HG02571 (cell line): ENCODE measurements around the gene KANSL3.

Source experiments
- ATAC-seq: cut with Tn5 transposase; IDR thresholded peaks from one replicate; pipeline ENCODE4 v1.9.1; 2021; ENCODE audit warnings: mild to moderate bottlenecking, moderate library complexity; ENCODE audit not compliant: unreplicated experiment

KANSL3 gene

DNA sequence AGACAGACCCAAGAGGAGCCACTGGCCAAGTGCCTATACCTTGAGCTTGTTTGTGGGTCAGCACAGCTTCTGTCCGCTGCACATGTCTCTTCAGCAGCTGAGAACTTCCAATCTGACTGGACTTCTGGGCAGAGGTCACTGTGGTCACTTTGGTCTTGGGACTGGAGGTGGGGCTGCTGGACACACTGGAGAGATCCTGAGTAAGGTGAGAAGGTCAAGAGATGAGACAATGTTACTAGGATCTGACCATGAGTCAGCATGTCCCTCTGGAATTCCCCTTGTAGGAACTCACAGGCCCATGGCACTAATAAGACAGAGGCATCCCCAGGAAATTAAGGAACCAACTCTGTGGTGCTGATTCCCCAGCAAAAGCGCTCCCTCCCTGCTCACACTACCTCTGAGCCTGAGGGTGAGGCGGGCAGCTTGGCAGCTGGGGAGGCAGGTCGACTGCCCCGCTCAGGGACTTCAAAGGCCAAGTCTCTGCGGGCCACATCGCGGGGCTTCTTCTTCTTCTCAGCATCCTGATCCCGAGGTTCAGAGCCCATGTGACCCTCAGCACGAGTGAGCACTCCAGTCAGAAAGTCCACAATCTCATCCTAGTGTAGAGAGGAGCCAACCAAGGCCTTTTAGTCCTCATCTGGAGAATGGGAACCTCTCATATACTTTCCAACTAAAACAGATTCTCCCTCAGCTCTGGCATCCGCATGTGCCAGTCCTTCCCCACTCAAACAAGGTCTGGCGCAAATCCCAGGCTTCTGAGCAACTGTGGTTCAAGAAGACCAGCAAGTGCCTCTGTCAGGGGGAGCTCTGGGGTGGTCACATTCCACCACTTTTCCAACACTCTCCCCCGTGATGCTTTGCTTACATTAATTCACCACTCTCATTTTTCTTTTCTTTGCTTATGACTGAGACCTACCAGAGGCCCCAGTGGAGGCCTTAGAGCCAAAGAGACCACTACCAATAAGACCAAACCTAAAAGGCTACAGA is 29.4 kb downstream of the KANSL3 start:
- no peak for ATAC-seq

DNA sequence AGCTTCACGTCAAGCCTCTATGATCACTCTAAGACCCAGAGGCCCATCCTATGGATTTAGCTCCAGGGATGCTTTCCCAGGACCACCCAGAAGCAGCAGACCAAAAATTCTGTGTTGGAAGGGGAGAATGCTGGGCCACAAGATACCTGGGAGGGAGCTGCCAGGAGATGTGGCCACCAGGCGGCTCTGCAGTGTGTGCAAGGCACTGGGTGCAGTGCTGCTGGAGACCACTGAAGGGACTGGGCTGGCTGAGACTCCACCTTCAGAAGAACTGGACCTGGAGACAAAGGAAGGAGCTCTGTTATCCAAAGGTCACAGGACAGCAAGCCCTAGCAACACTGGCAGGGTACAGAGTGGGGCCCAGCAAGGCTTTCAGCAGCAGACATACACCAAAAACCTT is 34.0 kb downstream of the KANSL3 start:
- ATAC-seq = no peak

DNA sequence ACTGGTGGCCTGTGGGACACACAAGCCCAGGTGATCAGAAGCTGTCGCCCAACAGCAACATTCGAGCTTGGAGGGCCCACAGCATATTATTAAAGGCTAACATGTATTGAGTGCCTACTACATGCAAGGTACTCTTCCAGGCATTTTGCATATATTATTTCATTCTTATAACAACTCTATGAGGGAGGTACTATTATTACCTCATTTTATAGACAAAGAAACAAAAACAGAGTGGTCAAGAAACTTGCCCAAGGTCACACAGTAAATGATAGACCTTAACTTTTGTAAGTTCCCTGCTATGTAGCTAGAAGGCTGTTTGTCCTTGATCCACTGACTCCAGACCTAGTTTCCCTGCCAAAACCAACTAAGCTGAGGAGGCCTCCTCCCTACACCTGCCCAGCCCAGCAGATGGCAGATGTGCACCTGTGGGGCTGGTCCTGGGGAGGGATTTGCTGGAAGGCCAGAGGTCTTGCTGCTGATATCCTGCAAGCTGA is 35.7 kb downstream of the KANSL3 start:
- ATAC-seq = no peak

DNA sequence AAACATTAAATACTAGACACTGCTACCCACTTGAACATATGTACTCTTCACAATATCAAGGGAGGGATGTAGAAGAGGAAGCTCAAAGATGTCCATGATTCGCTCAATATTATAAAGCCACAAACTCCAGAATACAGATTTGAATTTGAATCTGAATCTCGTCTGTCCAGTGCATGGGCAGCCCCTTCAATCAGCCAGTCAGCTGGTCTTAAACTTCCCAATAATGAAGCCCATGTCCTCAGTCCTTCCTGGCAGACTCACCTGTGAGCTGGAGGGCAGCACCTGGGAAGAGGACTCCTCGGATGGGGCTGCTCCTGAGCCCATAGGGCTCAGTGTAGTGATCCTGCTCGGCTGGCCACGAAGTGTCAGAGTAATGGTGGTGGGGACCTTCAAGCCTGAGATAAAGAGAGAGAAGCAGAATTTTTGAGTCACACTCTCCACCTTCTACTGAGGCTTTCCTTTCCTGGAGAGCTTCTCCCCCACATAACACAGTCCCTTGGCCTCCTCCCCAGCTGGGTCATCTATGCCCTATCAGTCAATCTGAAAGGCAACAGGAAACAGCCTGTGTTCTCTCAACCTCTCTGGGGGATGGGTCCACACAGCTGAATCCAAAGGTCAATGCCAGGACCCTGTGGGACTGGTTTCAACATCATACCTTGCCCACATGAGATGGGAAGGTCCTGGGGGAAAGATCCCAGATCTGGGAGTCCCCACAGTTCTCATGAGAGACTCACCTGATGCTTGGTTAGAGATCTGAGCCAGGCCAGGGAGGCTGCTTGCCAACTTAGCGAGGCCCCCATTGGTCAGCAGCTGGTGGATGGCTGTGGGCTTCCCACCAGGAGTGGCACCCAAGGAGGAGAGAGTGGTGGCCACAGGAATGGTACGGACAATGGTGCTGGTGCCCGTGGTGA is 36.5 kb downstream of the KANSL3 start:
- no peak for ATAC-seq

DNA sequence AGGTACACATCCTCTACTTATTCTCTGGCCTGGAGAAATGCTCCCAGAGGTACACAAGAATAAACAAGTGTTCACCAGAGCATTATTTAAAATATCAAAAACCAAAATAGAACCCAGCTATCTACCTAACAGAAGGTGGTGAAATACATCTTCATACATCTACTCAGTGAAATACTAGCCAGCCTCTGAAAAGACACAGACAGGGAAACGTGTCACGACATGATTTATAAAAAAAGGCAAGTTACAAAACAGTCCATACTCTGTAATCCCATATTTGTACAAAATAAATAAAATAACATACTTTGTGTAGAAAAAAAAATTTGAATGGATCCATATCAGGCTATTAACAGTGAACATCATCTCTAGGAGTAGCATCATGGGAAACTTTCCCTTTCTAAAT is 38.2 kb downstream of the KANSL3 start:
- ATAC-seq = no peak

DNA sequence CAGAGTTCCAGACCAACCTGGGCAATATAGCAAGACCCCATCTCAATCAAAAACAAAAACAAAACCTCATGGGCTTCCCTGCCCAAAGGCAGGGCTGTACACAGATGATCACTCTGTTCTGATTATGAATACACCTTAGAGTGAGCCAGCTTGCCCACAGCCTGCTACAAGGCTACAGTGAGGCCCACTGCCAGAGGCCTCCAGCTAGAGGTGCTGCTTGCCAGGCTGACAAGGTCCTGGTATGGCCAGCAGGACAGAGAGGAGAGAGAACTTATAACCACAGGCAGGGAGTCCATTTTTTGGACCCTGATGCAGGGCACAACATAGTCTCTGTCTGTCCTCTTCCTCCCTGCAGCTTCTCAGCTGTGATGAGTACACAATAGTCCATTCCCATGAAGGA is 41.5 kb downstream of the KANSL3 start:
- no peak for ATAC-seq

DNA sequence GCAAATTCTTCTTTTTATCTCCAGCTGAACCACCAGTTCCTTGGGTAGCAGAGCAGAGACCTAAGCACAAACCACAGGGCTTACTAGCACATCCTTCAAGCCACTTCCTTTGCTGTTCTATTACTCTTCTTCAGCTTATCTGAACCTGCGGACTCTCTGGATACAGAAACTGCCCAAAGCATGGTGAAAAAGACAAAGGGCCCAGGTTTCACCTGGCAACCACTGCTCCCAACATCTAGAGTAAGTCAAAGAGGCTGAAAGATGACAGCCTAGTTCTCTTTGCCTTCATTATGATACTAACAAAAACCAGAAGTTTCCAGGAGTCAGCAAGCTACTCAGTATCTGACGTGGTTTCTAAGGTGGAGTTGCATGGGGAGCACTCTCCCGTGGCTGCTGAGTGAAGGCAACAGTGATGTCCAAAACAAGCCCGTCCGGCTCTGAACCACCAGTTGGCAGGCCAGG is 43.4 kb downstream of the KANSL3 start:
- no peak for ATAC-seq

DNA sequence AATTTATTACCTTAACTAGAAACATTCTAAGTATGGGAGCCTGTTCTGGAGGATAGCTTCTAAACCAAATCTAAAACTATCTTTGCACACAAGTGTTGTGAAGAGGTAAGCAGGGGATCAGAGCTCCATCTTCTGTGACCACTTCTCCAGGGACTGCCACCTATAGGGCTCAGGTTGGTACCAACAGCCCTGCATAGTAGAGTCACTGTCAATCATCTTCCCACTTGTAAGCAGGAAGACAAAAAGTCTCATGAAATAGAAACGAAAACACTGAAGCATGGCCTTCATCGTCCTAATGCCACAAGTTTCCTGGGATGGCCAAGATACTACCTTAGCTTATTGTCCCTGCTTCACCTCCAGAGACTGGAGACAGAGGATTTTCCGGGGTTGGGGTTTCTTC is 43.8 kb downstream of the KANSL3 start:
- no peak for ATAC-seq

DNA sequence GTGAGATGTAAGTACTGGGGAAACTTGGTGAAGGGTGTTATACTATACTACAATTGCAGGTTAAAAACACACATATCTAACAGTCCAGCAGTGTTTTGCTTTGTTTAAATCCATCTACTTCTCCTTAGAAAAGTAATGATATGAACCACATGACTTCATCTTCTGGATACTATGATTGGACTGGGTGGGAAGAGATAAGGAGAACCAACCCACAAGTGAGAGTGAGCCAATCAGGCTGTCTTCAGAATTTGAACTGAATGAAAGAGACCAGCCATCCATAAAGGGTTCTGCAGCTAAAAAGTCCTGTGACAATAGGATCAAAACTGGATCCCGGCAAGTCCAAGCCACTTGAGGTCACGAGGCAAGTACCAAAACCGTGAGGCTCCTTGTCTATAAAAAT is 46.6 kb downstream of the KANSL3 start:
- no peak for ATAC-seq

DNA sequence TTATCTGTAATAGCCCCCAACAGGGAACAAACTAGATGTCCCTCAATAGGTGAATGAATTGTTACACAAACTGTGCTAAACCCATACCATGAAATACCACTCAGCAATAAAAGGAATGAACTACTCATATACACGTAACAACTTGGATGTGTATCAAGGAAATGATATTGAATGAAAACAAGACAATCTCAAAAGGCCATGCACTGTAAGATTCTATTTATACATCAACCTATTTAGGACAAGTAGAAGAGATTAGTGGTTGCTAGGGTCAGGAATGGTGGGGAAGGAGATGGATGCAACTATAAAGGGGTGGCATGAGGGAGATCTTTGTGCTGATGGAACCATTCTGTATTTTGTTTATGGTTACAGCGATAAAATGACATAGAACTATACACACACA is 47.1 kb downstream of the KANSL3 start:
- ATAC-seq = no peak

DNA sequence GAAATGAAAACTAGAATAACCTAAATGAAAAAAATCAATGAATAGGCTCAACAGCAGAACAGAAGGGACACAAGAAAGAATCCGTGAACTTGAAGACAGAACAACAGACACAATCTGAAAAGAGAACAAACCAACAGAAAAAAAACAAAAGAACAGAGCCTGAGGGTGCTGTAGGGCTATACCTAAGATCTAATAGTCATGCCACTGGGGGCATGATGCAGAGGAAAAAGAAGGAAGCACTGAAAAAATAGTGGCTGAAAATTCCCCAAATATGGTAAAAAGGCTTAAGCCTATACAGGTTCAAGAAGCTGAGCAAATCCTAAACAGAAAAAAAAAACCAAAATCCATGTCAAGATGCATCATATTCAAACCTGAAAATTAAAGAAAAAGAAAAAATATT is 50.3 kb downstream of the KANSL3 start:
- no peak for ATAC-seq

DNA sequence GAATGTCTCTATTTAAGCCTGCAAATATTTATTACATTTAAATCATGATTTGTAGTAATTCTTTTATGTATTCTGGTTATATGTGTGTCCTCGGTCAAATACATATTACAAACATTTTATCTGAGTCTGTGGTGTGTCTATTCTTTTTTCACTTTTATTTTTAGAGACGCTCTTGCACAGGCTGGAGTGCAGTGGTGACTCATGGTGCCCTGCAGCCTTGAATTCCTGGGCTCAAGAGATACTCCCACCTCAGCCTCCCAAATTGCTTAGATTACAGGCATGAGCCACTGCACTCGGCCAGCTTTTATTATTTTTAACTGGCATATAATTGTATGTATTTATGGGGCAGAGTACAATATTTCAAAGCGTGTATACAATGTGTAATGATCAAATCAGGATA is 54.1 kb downstream of the KANSL3 start:
- ATAC-seq = no peak

DNA sequence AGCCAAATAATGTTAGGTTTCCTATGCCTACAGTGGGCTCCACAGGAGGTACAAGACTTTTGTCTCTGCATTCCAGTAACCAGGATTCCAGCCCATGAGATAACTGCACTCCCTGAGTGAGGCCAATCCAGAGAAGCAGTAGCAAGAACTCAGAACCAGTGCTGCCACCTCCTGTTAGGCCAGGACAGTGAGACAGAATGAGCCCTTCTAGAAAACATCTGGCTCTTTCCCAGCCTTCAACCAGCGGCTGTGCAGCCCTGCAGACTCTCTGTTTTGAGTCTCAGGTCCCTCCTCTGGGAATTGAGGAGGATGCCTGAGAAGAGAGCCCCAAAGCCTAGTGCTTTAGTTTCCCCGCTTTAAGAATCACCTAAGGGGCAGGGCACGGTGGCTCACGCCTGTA is 57.3 kb downstream of the KANSL3 start:
- ATAC-seq = no peak

DNA sequence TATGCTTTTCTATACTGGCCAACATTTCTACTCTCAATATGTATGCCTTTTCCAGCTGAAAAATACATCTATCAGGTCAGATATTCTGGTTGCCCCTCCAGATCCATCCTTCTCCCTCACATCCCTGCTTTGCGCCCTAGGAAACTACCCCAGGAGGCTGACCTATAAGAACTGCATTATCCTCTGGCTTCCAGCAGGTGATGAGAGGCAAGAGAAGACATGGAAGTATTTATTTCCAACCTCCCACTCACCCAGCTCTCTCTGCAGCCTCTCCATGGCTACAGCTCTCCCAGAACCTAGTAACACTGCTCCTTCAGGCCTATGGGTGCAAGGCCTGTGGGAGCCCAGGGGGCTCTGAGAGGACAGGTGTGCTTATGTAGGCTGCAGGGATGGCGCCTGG is 58.7 kb downstream of the KANSL3 start:
- ATAC-seq = no peak

DNA sequence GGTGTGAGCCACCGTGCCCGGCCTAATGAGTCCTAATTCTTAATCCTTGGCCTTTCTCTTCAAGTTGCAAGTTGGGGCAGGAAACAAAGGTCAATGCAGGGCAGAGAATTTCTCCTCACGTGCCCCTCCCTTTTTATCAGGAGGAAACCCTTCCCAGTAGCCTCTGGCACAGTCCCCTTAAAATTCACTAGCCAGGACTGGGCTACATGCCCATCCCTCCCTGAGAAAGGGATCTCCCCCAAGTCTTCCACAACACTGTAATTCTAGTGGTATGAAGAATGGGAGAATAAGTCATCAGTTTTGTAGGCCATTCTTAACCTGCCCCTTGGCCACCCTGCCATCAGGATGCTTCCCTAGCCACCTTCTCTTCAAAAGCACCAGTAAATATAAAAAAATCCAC is 59.4 kb downstream of the KANSL3 start:
- no peak for ATAC-seq

DNA sequence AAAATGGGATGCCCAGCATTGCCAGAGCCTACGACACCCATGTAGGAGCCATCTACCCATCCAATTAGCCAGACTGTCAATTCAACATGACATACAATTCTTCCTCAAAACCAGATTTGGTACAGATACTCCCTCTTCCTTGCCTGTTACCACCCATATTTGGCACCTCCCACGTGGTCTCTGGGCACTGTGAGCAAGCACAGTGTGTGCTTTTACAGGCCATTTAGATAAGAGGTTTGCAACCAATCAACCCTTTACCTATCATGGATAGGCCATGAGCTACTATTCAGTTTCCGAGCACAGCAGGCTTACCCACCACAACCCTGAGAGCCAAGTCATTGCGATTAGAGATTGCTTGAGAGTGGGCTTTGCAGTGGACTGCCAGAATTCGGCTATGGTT is 60.6 kb downstream of the KANSL3 start:
- ATAC-seq = no peak

DNA sequence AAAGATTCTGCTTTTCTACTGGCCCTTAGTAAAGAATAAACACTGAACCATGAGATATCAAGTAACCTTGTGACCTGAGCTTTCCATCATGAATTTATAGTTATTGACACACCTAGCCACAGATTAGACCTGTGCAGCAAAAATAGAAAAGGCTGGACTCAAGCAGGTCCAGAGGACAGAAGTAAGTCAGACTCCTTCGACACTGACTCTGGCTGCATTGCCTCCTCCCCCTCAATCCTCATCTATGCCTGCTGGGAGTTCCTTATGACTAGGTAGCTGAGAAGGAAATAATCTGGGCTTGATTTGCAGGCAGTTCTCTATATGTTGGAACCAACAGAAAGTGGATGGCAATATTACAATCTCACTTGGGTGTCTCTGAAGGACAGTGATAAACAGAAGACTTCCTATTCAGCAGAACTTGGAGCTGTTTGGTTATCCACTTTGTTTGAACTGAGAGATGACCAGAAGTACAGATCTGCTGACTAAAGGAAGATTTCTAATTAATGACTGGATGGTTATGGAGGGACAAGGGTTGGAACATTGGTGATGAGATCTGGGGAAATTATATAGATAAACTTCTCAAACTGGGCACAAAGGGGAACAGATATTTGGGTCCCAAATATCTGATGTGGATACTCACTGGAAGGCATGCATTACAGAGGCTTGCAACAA is 62.2 kb downstream of the KANSL3 start:
- no peak for ATAC-seq

DNA sequence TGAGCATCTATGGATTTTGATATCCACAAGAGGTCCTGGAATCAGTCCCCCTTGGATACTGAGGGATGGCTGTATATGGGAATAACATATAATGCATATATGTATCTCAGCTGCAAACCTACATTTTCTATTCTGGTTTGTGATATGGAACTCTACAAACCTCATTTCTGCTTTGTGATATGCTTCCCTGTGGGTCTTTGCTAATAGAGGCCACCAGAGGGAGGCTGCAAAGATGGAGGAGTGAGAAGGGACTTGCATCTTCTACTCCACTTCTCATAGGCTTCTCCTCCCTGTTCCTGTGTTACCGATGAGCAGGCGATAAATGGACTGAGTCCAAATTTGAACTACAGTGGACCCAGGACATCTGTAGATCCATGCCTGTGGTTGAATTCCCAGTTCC is 63.7 kb downstream of the KANSL3 start:
- ATAC-seq = no peak

DNA sequence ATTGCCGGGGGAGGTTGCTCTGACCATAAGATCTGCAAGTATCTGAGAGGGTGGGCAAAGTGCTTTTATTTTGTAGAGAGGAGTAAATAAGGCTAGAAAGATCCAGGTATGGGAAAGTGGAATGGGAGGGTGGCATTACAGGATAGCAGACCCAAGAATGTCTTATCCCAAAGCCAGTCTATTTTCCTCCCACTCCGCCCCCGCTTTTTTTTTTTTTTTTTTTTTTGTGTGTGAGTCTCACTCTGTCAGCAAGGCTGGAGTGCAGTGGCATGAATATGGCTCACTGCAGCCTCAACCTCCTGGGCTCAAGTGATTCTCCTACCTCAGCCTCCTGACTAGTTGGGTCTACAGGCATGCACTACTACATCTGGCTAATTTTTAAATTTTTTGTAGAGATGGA is 70.0 kb downstream of the KANSL3 start:
- no peak for ATAC-seq

DNA sequence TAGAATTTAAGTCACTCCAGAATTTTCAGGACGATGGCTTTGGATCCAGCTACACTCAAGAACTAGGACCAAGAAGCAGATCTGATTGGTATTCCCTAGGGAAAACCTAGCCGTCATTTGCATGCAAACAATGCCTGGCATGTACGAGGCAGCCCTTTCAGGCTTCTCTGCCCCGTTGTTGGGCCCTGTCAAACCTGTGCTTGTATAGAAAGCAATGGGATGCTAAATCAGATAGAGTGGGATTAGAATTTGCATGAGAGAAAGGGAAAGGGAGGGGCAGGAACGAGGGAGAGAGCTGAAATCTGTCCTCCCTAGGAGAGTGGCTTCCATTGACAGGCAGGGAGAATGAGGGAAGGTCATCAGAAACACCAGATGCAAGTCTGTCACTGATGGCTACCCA is 73.0 kb downstream of the KANSL3 start:
- ATAC-seq = no peak

DNA sequence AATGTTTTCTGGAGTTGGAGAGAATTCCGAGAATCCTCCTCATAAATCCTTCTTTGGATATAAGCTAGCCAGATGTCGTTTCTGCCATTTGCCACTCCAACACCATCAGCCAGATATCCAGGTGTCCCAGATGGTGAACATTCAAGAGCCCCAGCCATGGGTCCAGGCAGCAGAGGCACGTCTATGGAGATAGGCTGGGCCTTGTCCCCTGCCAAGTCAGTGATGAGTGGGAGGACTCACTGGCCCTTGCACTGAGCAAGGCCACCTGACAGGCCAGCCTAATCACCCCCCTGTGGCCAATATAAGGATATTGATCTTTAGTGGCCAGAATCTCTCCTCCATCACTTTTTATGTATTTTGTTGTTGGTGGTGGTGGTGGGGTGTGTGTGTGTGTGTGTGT is 73.5 kb downstream of the KANSL3 start:
- ATAC-seq = no peak
